ENCODE measurements around the gene EXOSC5.

The EXOSC5 gene

GRCh38 chr19:41431426-41432386 is 34.5 kb upstream of the EXOSC5 start:
- Mint-ChIP-seq H3K27me3 (no peaks in the 10 kb centered on the region), H3K36me3 (ENCODE audit: low read depth) (peaks cover 14% of the 10 kb centered on the region), H3K9me3 (no peaks in the 10 kb centered on the region)

GRCh38 chr19:41430922-41431321 is 33.8 kb upstream of the EXOSC5 start:
- Mint-ChIP-seq H3K27ac (no peak overlapping the region), H3K4me1 (peaks cover 19% of the 10 kb centered on the region), H3K9me3 (no peaks in the 10 kb centered on the region), H3K4me3 (no peak overlapping the region), H3K36me3 (ENCODE audit: low read depth) (peaks cover 14% of the 10 kb centered on the region), H3K27me3 (no peaks in the 10 kb centered on the region)
- DNase-seq (no peak), ATAC-seq (no peak)

More at GRCh38 chr19:41431426-41432386, 34.5 kb upstream of the EXOSC5 start:
- ATAC-seq (no peak), DNase-seq (no peak)
- H3K27ac Mint-ChIP-seq, result no peak overlapping the region
- no peak overlapping the region for H3K4me3 Mint-ChIP-seq
- peaks cover 19% of the 10 kb centered on the region for H3K4me1 Mint-ChIP-seq

- Mint-ChIP-seq H3K27ac (no peak overlapping the region), H3K4me3 (peak overlapping the region; percentile 38), H3K9me3 (no peaks in the 10 kb centered on the region), H3K36me3 (ENCODE audit: low read depth) (peaks cover 11% of the 10 kb centered on the region), H3K27me3 (no peaks in the 10 kb centered on the region), H3K4me1 (peaks cover 17% of the 10 kb centered on the region)
- ATAC-seq (peak; percentile 4), DNase-seq (no peak)
These were observed 31.3 kb upstream of the EXOSC5 start for GRCh38 chr19:41428481-41428859.

- Mint-ChIP-seq H3K27ac (peak overlapping the region; percentile 82), H3K4me1 (peaks cover 17% of the 10 kb centered on the region), H3K4me3 (peak overlapping the region; percentile 69), H3K27me3 (no peaks in the 10 kb centered on the region), H3K36me3 (ENCODE audit: low read depth) (peaks cover 11% of the 10 kb centered on the region), H3K9me3 (no peaks in the 10 kb centered on the region)
- DNase-seq, result peak; percentile 38
- ATAC-seq, result peak; percentile 57
These were observed 30.7 kb upstream of the EXOSC5 start for GRCh38 chr19:41427647-41428480.

GRCh38 chr19:41426952-41427646 is 29.9 kb upstream of the EXOSC5 start, which contains the start of gene B3GNT8:
Gene B3GNT8, minus strand, starts transcription at chr19:41427374. Its CDS starts 596 bp downstream, at chr19:41426778.
- peak; percentile 56 for ATAC-seq
- Mint-ChIP-seq H3K4me3 (peak within 1 kb of the TSS; percentile 69), H3K9me3 (no peaks in the 10 kb centered on the region), H3K27me3 (no peaks in the 10 kb centered on the region), H3K36me3 (ENCODE audit: low read depth) (peaks cover 8% of the 10 kb centered on the region), H3K27ac (peak within 1 kb of the TSS; percentile 82), H3K4me1 (peaks cover 17% of the 10 kb centered on the region)
- DNase-seq, result peak; percentile 56

- Mint-ChIP-seq H3K4me1 (peaks cover 17% of the 10 kb centered on the region), H3K36me3 (ENCODE audit: low read depth) (peaks cover 4% of the 10 kb centered on the region), H3K9me3 (no peaks in the 10 kb centered on the region), H3K27me3 (no peaks in the 10 kb centered on the region), H3K4me3 (no peak overlapping the region), H3K27ac (no peak overlapping the region)
- no peak for ATAC-seq
- no peak for DNase-seq
These were observed 29.1 kb upstream of the EXOSC5 start for GRCh38 chr19:41426116-41426841.

- H3K36me3 Mint-ChIP-seq (ENCODE audit: low read depth), result no peaks in the 10 kb centered on the region
These were observed 28.3 kb upstream of the EXOSC5 start for GRCh38 chr19:41425174-41426115.

GRCh38 chr19:41424335-41425173 is 27.4 kb upstream of the EXOSC5 start:
- ATAC-seq, result no peak
- DNase-seq, result no peak
- H3K9me3 Mint-ChIP-seq, result no peaks in the 10 kb centered on the region
- no peak overlapping the region for H3K27ac Mint-ChIP-seq
- H3K36me3 Mint-ChIP-seq (ENCODE audit: low read depth), result no peaks in the 10 kb centered on the region
- H3K27me3 Mint-ChIP-seq, result no peaks in the 10 kb centered on the region
- peaks cover 17% of the 10 kb centered on the region for H3K4me1 Mint-ChIP-seq
- H3K4me3 Mint-ChIP-seq, result no peak overlapping the region

More at GRCh38 chr19:41425174-41426115, 28.3 kb upstream of the EXOSC5 start:
- Mint-ChIP-seq H3K4me1 (peaks cover 17% of the 10 kb centered on the region), H3K27ac (no peak overlapping the region), H3K9me3 (no peaks in the 10 kb centered on the region), H3K27me3 (no peaks in the 10 kb centered on the region), H3K4me3 (no peak overlapping the region)
- ATAC-seq (no peak), DNase-seq (no peak)

GRCh38 chr19:41422955-41423354 is 25.8 kb upstream of the EXOSC5 start:
- ATAC-seq (no peak), DNase-seq (no peak)
- no peaks in the 10 kb centered on the region for H3K27me3 Mint-ChIP-seq
- H3K4me1 Mint-ChIP-seq, result peaks cover 9% of the 10 kb centered on the region
- H3K27ac Mint-ChIP-seq, result no peak overlapping the region
- H3K9me3 Mint-ChIP-seq, result no peaks in the 10 kb centered on the region
- H3K4me3 Mint-ChIP-seq, result no peak overlapping the region
- H3K36me3 Mint-ChIP-seq (ENCODE audit: low read depth), result no peaks in the 10 kb centered on the region

- Mint-ChIP-seq H3K27ac (no peak overlapping the region), H3K4me1 (peaks cover 4% of the 10 kb centered on the region), H3K4me3 (no peak overlapping the region), H3K9me3 (no peaks in the 10 kb centered on the region), H3K27me3 (no peaks in the 10 kb centered on the region), H3K36me3 (ENCODE audit: low read depth) (no peaks in the 10 kb centered on the region)
- ATAC-seq, result no peak
- DNase-seq, result no peak
These were observed 25.3 kb upstream of the EXOSC5 start for GRCh38 chr19:41422456-41422855.

GRCh38 chr19:41421973-41422372 is 24.8 kb upstream of the EXOSC5 start:
- no peaks in the 10 kb centered on the region for H3K27me3 Mint-ChIP-seq
- H3K27ac Mint-ChIP-seq, result no peak overlapping the region
- DNase-seq (no peak), ATAC-seq (no peak)
- peaks cover 3% of the 10 kb centered on the region for H3K36me3 Mint-ChIP-seq (ENCODE audit: low read depth)
- no peaks in the 10 kb centered on the region for H3K9me3 Mint-ChIP-seq
- H3K4me3 Mint-ChIP-seq, result no peak overlapping the region
- peaks cover 3% of the 10 kb centered on the region for H3K4me1 Mint-ChIP-seq

GRCh38 chr19:41421314-41421713 is 24.2 kb upstream of the EXOSC5 start:
- ATAC-seq, result no peak
- Mint-ChIP-seq H3K27ac (no peak overlapping the region), H3K27me3 (no peaks in the 10 kb centered on the region), H3K9me3 (no peaks in the 10 kb centered on the region), H3K4me3 (no peak overlapping the region), H3K36me3 (ENCODE audit: low read depth) (peaks cover 4% of the 10 kb centered on the region), H3K4me1 (no peaks in the 10 kb centered on the region)
- no peak for DNase-seq

Measured in activated naive CD8-positive, alpha-beta T cell treated with anti-CD3 and anti-CD28 coated beads, Interleukin-2, amount 50 U/mL, for 24 hours (primary cell).